H1 (cell line): ENCODE data around the gene COL8A1.

Source experiments
- CBX5 ChIP-seq: fragments of 300-800, 300-1000 bp; sonication (generic); IDR thresholded peaks from 2 replicates; pipeline ENCODE4 v1.7.1; 2016; ENCODE audit warnings: antibody characterized with exemption, low read length, low read depth
- CHD2 ChIP-seq: IDR thresholded peaks from 2 replicates; pipeline ENCODE4 v1.6.1; 2012; ENCODE audit warnings: low read length, improper control_type of control experiment
- MAFK ChIP-seq: IDR thresholded peaks from 2 replicates; pipeline ENCODE4 v1.6.1; 2012; ENCODE audit warnings: low read depth, mild to moderate bottlenecking, improper control_type of control experiment, low read length
- POLR2A ChIP-seq, 2 experiments: IDR thresholded peaks; 1 replicate in 1 of 2; 2 replicates in 1 of 2; pipeline ENCODE4 v1.6.1; 2011; ENCODE audit warnings: low read depth in 2 of 2, low read length in 2 of 2, mild to moderate bottlenecking in 2 of 2; ENCODE audit errors: control extremely low read depth in 1 of 2
- ZNF274 ChIP-seq: IDR thresholded peaks from 2 replicates; pipeline ENCODE4 v1.7.0; 2012; ENCODE audit warnings: low read length, borderline replicate concordance; ENCODE audit errors: extremely low read depth
- TF ChIP-seq, protein P1 (sequence below): IDR thresholded peaks from 2 replicates; pipeline ENCODE4 v1.6.1; 2012; ENCODE audit warnings: low read length, inconsistent platforms

DNA sequence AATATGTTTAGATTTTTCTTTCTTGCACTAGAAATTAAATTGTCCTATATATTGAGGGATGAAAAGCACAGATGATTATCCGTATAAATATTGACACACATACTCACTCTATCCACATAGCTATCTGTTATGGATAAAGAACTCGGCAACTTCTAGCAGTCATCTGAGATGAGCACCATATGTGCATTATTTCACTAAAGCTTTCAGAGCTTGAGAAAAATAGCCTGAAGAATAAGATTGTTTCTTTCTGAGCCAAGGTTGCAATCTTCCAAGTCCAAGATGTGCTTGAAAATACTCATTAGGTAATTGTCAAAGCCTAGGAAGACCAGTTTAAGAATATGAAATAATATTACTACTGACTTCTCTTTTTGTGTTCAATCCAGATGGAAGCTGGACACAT lies 40.5 kb downstream of the COL8A1 start:
- TF ChIP-seq ZNF274 (no peak), CBX5 (no peak), MAFK (no peak), CHD2 (no peak), POLR2A (IDR thresholded peaks at IDR 0.05; ENCODE audit: control extremely low read depth in 1 of 2, low read depth in 2 of 2, low read length in 2 of 2) (no peak)
- TF ChIP-seq, protein P1, sequence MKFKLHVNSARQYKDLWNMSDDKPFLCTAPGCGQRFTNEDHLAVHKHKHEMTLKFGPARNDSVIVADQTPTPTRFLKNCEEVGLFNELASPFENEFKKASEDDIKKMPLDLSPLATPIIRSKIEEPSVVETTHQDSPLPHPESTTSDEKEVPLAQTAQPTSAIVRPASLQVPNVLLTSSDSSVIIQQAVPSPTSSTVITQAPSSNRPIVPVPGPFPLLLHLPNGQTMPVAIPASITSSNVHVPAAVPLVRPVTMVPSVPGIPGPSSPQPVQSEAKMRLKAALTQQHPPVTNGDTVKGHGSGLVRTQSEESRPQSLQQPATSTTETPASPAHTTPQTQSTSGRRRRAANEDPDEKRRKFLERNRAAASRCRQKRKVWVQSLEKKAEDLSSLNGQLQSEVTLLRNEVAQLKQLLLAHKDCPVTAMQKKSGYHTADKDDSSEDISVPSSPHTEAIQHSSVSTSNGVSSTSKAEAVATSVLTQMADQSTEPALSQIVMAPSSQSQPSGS: no peak
